Measurements from ENCODE around the gene DSCAM. TPM values are rescaled to one million over a fixed set of nuclear protein-coding genes. Genes with fewer than 3 reads are reported as not detected.

The DSCAM gene
- polyA plus RNA-seq, 1 experiment: not detected

DNA sequence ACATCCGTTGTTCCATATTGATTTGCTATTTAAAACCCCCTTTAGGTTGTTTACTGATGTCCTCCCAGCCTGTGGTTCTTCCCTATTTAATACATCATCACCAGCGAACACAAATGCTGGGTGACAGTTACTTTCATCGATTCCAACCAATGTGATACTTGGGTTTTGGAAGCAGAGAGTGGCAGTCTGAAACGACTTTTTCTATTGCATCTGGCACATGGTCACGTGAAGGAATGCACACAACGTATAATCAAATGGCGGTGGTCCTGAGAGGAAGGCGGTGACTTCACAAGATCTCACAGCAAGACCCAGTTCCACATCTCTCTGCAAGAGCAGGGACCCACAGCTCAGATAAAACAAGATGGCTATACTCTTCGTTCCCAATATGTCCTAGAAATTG lies 213.9 kb downstream of the DSCAM start:
- no peak for DNase-seq (ENCODE audit: low read depth, low spot score)
- CTCF ChIA-PET: no interaction called here
- Histone ChIP-seq H3K27me3 (ENCODE audit: control insufficient read depth, insufficient read depth, low read length) (no peaks in the 10 kb centered on the region), H3K4me3 (ENCODE audit: low read depth, low read length) (no peak overlapping the region), H3K9me3 (ENCODE audit: control insufficient read depth, insufficient read depth, low read length) (peaks cover 22% of the 10 kb centered on the region), H3K27ac (ENCODE audit: low read depth, low read length) (no peak overlapping the region)
- TF ChIP-seq, protein P1, sequence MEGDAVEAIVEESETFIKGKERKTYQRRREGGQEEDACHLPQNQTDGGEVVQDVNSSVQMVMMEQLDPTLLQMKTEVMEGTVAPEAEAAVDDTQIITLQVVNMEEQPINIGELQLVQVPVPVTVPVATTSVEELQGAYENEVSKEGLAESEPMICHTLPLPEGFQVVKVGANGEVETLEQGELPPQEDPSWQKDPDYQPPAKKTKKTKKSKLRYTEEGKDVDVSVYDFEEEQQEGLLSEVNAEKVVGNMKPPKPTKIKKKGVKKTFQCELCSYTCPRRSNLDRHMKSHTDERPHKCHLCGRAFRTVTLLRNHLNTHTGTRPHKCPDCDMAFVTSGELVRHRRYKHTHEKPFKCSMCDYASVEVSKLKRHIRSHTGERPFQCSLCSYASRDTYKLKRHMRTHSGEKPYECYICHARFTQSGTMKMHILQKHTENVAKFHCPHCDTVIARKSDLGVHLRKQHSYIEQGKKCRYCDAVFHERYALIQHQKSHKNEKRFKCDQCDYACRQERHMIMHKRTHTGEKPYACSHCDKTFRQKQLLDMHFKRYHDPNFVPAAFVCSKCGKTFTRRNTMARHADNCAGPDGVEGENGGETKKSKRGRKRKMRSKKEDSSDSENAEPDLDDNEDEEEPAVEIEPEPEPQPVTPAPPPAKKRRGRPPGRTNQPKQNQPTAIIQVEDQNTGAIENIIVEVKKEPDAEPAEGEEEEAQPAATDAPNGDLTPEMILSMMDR (IDR thresholded peaks at IDR 0.05; ENCODE audit: low read depth, low read length): no peak
- POLR2A ChIA-PET: no interaction called here

DNA sequence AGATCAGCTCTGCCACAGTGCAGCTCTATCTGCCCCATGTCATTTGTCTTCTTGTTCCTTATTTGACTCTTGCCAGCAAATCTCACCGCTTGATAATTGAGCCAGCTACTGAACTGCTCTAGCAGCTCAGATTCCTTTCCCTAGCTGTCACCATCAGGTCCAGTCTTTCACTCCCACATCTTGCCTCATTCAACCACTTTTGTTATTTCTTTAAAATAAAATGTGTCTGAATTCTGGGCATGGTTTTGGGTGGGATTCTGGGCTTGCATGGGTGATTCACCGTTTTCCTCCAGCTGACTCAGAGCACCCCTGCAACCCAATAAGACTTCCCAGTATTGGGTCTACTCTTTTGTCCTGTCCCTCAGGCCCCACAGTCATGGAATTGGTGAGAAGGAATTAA lies 215.7 kb downstream of the DSCAM start:
- Histone ChIP-seq H3K4me3 (ENCODE audit: low read depth, low read length) (no peak overlapping the region), H3K27ac (ENCODE audit: low read depth, low read length) (no peak overlapping the region), H3K27me3 (ENCODE audit: control insufficient read depth, insufficient read depth, low read length) (no peaks in the 10 kb centered on the region), H3K9me3 (ENCODE audit: control insufficient read depth, insufficient read depth, low read length) (peaks cover 20% of the 10 kb centered on the region)
- DNase-seq (ENCODE audit: low read depth, low spot score): no peak
- POLR2A ChIA-PET: no interaction called here
- CTCF ChIA-PET: no interaction called here
- TF ChIP-seq, protein P1 (IDR thresholded peaks at IDR 0.05; ENCODE audit: low read depth, low read length): no peak

DNA sequence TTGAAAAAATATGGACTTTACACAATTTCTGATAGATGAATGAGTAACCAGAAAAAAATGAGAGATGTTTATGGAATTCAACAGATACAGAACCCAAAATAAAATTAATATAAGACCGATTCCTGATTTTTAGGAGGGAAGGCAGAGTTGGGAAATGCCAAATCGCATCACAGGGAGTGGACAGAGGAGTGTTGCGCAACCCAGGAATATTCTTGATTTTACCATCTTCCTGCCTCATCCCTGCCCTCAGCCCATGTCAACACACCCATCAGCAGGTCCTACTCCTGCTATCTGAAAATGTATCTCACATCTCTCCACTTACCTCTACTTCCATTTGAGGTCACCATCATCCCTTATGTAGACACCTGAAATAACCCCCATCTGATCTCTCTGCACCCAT lies 221.0 kb downstream of the DSCAM start:
- Histone ChIP-seq H3K4me3 (ENCODE audit: low read depth, low read length) (no peak overlapping the region), H3K9me3 (ENCODE audit: control insufficient read depth, insufficient read depth, low read length) (peaks cover 12% of the 10 kb centered on the region), H3K27ac (ENCODE audit: low read depth, low read length) (no peak overlapping the region), H3K27me3 (ENCODE audit: control insufficient read depth, insufficient read depth, low read length) (no peaks in the 10 kb centered on the region)
- TF ChIP-seq, protein P1 (IDR thresholded peaks at IDR 0.05; ENCODE audit: low read depth, low read length): no peak
- DNase-seq (ENCODE audit: low read depth, low spot score): no peak
- ChIA-PET CTCF (no interaction called here), POLR2A (no interaction called here)

DNA sequence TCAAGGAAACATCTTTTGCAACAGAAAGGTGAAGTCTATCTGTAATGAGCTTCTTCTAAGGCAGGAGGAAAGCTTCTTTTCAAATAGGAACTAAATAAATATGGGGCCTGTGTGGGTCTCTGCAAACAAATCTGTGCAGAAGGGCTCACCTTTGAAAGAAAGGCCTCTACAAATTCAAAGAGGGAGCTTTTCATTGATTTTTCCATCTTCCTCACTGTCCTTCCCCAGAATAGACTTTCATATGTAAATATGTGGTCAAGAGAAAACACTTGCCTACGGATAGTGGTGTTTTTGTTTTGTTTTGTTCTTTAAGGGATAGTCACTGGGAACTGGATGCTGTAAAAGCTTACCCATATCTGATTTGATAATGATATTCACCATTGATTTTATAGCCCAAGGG lies 223.4 kb downstream of the DSCAM start:
- POLR2A ChIA-PET: no interaction called here
- CTCF ChIA-PET: no interaction called here
- H3K4me3 ChIP-seq (ENCODE audit: low read depth, low read length): no peak overlapping the region
- H3K27ac ChIP-seq (ENCODE audit: low read depth, low read length): no peak overlapping the region
- H3K9me3 ChIP-seq (ENCODE audit: control insufficient read depth, insufficient read depth, low read length): peaks cover 11% of the 10 kb centered on the region
- H3K27me3 ChIP-seq (ENCODE audit: control insufficient read depth, insufficient read depth, low read length): no peaks in the 10 kb centered on the region
- TF ChIP-seq, protein P1 (IDR thresholded peaks at IDR 0.05; ENCODE audit: low read depth, low read length): no peak
- no peak for DNase-seq (ENCODE audit: low read depth, low spot score)

DNA sequence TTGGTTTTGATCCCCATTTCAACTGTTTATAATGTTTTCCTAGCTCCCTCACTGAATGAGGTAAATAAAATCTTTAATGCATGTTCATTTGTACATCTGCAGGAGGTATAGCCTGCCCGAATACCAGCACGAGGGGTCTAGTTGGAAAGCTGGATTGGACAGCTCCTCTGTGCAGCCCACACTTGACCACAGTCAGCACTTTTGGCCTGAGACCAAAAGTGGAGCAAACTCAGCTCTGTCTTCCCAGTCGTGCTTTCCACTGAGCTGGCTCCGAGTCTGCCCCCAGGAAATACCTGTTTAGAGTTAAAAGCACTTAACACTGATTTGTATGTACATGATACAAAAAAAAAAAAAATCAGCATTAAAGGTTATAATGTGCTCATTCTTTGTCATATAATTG lies 224.4 kb downstream of the DSCAM start:
- no peak for DNase-seq (ENCODE audit: low read depth, low spot score)
- TF ChIP-seq, protein P1 (IDR thresholded peaks at IDR 0.05; ENCODE audit: low read depth, low read length): no peak
- H3K9me3 ChIP-seq (ENCODE audit: control insufficient read depth, insufficient read depth, low read length): peaks cover 19% of the 10 kb centered on the region
- H3K27ac ChIP-seq (ENCODE audit: low read depth, low read length): no peak overlapping the region
- H3K27me3 ChIP-seq (ENCODE audit: control insufficient read depth, insufficient read depth, low read length): no peaks in the 10 kb centered on the region
- H3K4me3 ChIP-seq (ENCODE audit: low read depth, low read length): no peak overlapping the region
- POLR2A ChIA-PET: no interaction called here
- CTCF ChIA-PET: no interaction called here
